Muscle of arm (tissue), 12 donors: ENCODE measurements around the gene METTL17. TPM values are rescaled to one million over a fixed set of nuclear protein-coding genes. Genes with fewer than 3 reads are reported as not detected.

Source experiments
- DNase-seq: peaks from one replicate; pipeline ENCODE4 v3.0.0-alpha.2; 2013
- polyA plus RNA-seq, 12 donors: library from polyadenylated mRNA; unstranded; fragments of 120-200 nt; gene quantifications; one replicate each; pipeline ENCODE4 v1.2.1, GENCODE V29; 2013; ENCODE audit not compliant: insufficient read length in 12 of 12

Gene METTL17
- polyA plus RNA-seq, 12 donors = 41.2 to 84.2 (median 63.5) TPM; not detected in 1

DNA sequence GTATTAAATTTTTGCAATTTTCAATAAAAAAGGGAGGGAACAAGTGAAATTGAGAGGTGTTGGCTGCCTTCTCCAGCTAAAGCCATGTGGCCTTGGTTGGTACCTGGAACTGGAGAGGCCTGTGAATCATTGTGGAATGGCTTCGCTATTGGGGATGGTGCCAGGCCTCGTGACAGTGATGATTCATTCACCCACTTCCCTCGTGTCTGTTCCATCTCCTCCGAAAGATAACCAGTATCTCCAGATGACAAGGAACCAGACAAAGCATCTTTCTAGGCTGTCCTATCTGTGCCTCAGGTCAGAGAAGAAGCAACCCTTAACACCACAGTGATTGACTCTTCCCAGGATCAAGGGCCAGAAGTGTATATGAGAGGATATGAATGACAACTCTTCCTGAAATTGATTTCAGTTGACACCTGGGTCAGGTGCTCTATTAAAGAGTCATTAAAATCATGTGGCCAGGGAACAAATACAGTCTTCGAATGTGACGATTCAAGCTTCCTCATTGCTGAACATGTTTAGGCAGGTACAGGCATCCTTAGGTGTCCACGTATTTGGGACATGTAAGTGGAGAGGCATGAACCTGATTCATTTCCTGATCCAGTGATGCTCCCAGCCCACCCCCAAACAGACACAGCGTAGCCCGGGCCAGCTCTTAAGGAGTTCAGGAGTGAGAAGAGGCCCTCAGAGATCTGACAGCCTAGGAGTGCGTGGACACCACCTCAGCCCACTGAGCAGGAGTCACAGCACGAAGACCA is 52.1 kb downstream of the METTL17 start, which contains the start of gene RNASE7:
RNASE7 (plus strand) TSS at position 687 of the 758 bp plus-strand sequence. CDS start 631 bp downstream, outside the sequence.
- no peak for DNase-seq

- DNase-seq = no peak
Measured at GRCh38 chr14:21042918-21043317, 53.1 kb downstream of the METTL17 start.

DNA sequence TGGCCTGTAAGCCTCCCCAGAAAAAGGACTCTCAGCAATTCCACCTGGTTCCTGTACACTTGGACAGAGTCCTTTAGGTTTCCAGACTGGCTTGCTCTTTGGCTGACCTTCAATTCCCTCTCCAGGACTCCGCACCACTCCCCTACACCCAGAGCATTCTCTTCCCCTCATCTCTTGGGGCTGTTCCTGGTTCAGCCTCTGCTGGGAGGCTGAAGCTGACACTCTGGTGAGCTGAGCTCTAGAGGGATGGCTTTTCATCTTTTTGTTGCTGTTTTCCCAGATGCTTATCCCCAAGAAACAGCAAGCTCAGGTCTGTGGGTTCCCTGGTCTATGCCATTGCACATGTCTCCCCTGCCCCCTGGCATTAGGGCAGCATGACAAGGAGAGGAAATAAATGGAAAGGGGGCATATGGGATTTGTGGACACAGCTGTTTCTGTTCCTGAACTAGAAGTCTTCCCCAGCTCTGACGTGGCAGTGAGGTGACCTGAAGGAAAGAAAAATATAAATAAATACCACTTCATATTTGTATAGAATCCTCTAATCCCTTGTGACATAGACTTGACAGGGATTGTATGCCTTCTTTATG is 53.7 kb downstream of the METTL17 start:
- DNase-seq = no peak

- DNase-seq = no peak
Measured at GRCh38 chr14:21043974-21044618, 54.3 kb downstream of the METTL17 start.

Other genes starting within 250 kb of the METTL17 start
- gene EDDM3A, start 244.1 kb upstream of the METTL17 start, polyA plus RNA-seq = not detected
- not detected for gene EDDM3B, start 221.6 kb upstream of the METTL17 start, polyA plus RNA-seq
- 10 to 100 TPM in 2 of 12 donors, 1 to 10 TPM in 9, not detected in 1; 3.9 to 18.6 (median 5.9) TPM for gene RNASE6, start 208.7 kb upstream of the METTL17 start, polyA plus RNA-seq
- gene RNASE1, start 187.1 kb upstream of the METTL17 start, polyA plus RNA-seq = 100 to 1,000 TPM in 11 of 12 donors, not detected in 1; 135 to 267 (median 179) TPM
- gene RNASE3, start 98.6 kb upstream of the METTL17 start, polyA plus RNA-seq = 1 to 10 TPM in 1 of 12 donors, under 1 TPM in 2, not detected in 9; 0.30 to 6.1 (median 0.63) TPM
- 10 to 100 TPM in 1 of 12 donors, 1 to 10 TPM in 1, under 1 TPM in 7, not detected in 3; 0.40 to 13.3 (median 0.72) TPM for gene RNASE2, start 34.5 kb upstream of the METTL17 start, polyA plus RNA-seq
- 1 to 10 TPM in 2 of 12 donors, under 1 TPM in 2, not detected in 8; 0.15 to 1.6 (median 0.81) TPM for gene SLC39A2, start 9.3 kb downstream of the METTL17 start, polyA plus RNA-seq
- gene NDRG2, start 35.1 kb downstream of the METTL17 start, polyA plus RNA-seq = 100 to 1,000 TPM in 11 of 12 donors, not detected in 1; 110 to 226 (median 185) TPM
- gene TPPP2, start 40.2 kb downstream of the METTL17 start, polyA plus RNA-seq = under 1 TPM in 10 of 12 donors, not detected in 2; 0.34 to 0.78 (median 0.59) TPM
- gene RNASE13, start 44.8 kb downstream of the METTL17 start, polyA plus RNA-seq = under 1 TPM in 6 of 12 donors, not detected in 6; 0.14 to 0.31 (median 0.24) TPM
- gene RNASE7, start 52.4 kb downstream of the METTL17 start, polyA plus RNA-seq = under 1 TPM in 5 of 12 donors, not detected in 7; 0.11 to 0.40 (median 0.16) TPM
- not detected for gene RNASE8, start 67.8 kb downstream of the METTL17 start, polyA plus RNA-seq
- 100 to 1,000 TPM in 1 of 12 donors, 10 to 100 TPM in 11; 52.3 to 196 (median 66.0) TPM for gene ARHGEF40, start 80.3 kb downstream of the METTL17 start, polyA plus RNA-seq
- 10 to 100 TPM in 11 of 12 donors, not detected in 1; 11.1 to 32.5 (median 14.7) TPM for gene ZNF219, start 108.7 kb downstream of the METTL17 start, polyA plus RNA-seq
- under 1 TPM in 10 of 12 donors, not detected in 2; 0.27 to 0.82 (median 0.52) TPM for gene TMEM253, start 111.1 kb downstream of the METTL17 start, polyA plus RNA-seq
- gene OR5AU1, start 166.1 kb downstream of the METTL17 start, polyA plus RNA-seq = under 1 TPM in 2 of 12 donors, not detected in 10; 0.03 to 0.05 TPM